Measurements from ENCODE around the gene RASSF4.

Gene RASSF4

GRCh38 chr10:45015590-45015989 lies 56.0 kb downstream of the RASSF4 start:
- DNase-seq = no peak

- no peak for DNase-seq
Observed at GRCh38 chr10:45023426-45023825, 63.8 kb downstream of the RASSF4 start.

- no peak for DNase-seq
Observed at GRCh38 chr10:45034301-45034700, 74.7 kb downstream of the RASSF4 start.

GRCh38 chr10:45035673-45036072 lies 76.1 kb downstream of the RASSF4 start:
- no peak for DNase-seq

- no peak for DNase-seq
Observed at GRCh38 chr10:45040921-45041542, 81.4 kb downstream of the RASSF4 start.

- no peak for DNase-seq
Observed at GRCh38 chr10:45044290-45044689, 84.7 kb downstream of the RASSF4 start.
